ENCODE results near the gene DOLPP1. TPM values are rescaled to one million over a fixed set of nuclear protein-coding genes. Genes with fewer than 3 reads are reported as not detected.

The DOLPP1 gene
- polyA plus RNA-seq, 3 donors: 5.4 to 6.6 (median 5.9) TPM

DNA sequence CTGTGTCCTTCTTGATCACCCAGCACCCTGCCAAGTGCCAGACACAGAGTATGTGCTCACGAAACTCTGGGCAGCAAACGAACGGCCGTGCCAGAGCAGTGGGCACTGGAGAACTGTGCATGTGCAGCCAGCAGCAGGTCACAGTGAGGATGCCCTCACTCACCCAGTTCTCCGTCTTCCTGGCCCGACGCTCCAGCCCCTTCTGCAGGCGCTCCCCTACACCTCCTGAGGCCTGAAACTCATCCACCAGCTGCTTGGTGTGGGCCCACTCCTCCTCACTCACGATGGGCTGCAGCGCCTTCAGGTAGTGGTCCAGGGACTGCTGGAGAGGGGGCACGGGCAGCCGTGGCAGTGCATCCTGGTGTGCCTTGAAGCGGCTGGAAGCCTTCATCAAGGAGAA, 26.7 kb downstream of the DOLPP1 start:
- DNase-seq: no peak
- Mint-ChIP-seq H3K27ac (no peak overlapping the region), H3K4me3 (no peak overlapping the region), H3K4me1 (peaks cover 25% of the 10 kb centered on the region), H3K36me3 (peaks cover 16 to 24% of the 10 kb centered on the region in 2 donors), H3K27me3 (ENCODE audit: low read depth in 3 of 3) (peaks cover 0 to 4% (median 0%) of the 10 kb centered on the region in 3 donors), H3K9me3 (peaks cover 0 to 3% (median 0%) of the 10 kb centered on the region in 7 donors)
- H4K20me1 ChIP-seq (ENCODE audit: insufficient read depth, low read length): no peaks in the 10 kb centered on the region
- no peak overlapping the region for H3K4me3 ChIP-seq (replicated peaks in 1 of 3; ENCODE audit: low read depth in 2 of 3, low read length in 3 of 3)
- H3K27ac ChIP-seq (ENCODE audit: low read depth in 1 of 2, low read length in 2 of 2): no peak overlapping the region
- no peaks in the 10 kb centered on the region for H3K27me3 ChIP-seq (ENCODE audit: control insufficient read depth in 2 of 2, insufficient read depth in 2 of 2, low read length in 2 of 2)
- no peak overlapping the region for H3K9ac ChIP-seq (ENCODE audit: insufficient read depth, low read length, poor library complexity, severe bottlenecking)
- TF ChIP-seq, protein P1, sequence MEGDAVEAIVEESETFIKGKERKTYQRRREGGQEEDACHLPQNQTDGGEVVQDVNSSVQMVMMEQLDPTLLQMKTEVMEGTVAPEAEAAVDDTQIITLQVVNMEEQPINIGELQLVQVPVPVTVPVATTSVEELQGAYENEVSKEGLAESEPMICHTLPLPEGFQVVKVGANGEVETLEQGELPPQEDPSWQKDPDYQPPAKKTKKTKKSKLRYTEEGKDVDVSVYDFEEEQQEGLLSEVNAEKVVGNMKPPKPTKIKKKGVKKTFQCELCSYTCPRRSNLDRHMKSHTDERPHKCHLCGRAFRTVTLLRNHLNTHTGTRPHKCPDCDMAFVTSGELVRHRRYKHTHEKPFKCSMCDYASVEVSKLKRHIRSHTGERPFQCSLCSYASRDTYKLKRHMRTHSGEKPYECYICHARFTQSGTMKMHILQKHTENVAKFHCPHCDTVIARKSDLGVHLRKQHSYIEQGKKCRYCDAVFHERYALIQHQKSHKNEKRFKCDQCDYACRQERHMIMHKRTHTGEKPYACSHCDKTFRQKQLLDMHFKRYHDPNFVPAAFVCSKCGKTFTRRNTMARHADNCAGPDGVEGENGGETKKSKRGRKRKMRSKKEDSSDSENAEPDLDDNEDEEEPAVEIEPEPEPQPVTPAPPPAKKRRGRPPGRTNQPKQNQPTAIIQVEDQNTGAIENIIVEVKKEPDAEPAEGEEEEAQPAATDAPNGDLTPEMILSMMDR (IDR thresholded peaks at IDR 0.05): no peak
- no peak overlapping the region for H2AFZ ChIP-seq (ENCODE audit: insufficient read depth, low read depth, low read length, poor library complexity, severe bottlenecking)
- peaks cover 25 to 30% of the 10 kb centered on the region in 2 donors for H3K4me1 ChIP-seq (ENCODE audit: control insufficient read depth in 1 of 2, insufficient read depth in 2 of 2, low read length in 2 of 2)
- WGBS (ENCODE audit: insufficient coverage): 96% methylated on average over 13 of the region's 13 CpGs
- intact Hi-C loops (cut with micrococcal nuclease): no loop called here
- no peaks in the 10 kb centered on the region for H3K9me3 ChIP-seq (replicated peaks in 1 of 2; ENCODE audit: control insufficient read depth in 1 of 2, insufficient read depth in 1 of 2, low read length in 2 of 2)
- no peak overlapping the region for H3K4me2 ChIP-seq (replicated peaks; ENCODE audit: extremely low read depth, low read length, poor library complexity, severe bottlenecking)
- H3K36me3 ChIP-seq (replicated peaks in 1 of 2; ENCODE audit: control insufficient read depth in 1 of 2, insufficient read depth in 2 of 2, low read length in 2 of 2): peaks cover 12 to 19% of the 10 kb centered on the region in 2 donors
- H3K79me2 ChIP-seq (ENCODE audit: insufficient read depth, low read length): peaks cover 30% of the 10 kb centered on the region

- H3K36me3 Mint-ChIP-seq: peaks cover 16 to 24% of the 10 kb centered on the region in 2 donors
- Histone ChIP-seq H3K4me1 (ENCODE audit: control insufficient read depth in 1 of 2, insufficient read depth in 2 of 2, low read length in 2 of 2) (peaks cover 31 to 36% of the 10 kb centered on the region in 2 donors), H4K20me1 (ENCODE audit: insufficient read depth, low read length) (no peaks in the 10 kb centered on the region), H2AFZ (ENCODE audit: insufficient read depth, low read depth, low read length, poor library complexity, severe bottlenecking) (no peak overlapping the region), H3K36me3 (replicated peaks in 1 of 2; ENCODE audit: control insufficient read depth in 1 of 2, insufficient read depth in 2 of 2, low read length in 2 of 2) (peaks cover 12 to 19% of the 10 kb centered on the region in 2 donors), H3K9me3 (replicated peaks in 1 of 2; ENCODE audit: control insufficient read depth in 1 of 2, insufficient read depth in 1 of 2, low read length in 2 of 2) (no peaks in the 10 kb centered on the region), H3K4me2 (replicated peaks; ENCODE audit: extremely low read depth, low read length, poor library complexity, severe bottlenecking) (no peak overlapping the region), H3K27ac (ENCODE audit: low read depth in 1 of 2, low read length in 2 of 2) (no peak overlapping the region), H3K4me3 (replicated peaks in 1 of 3; ENCODE audit: low read depth in 2 of 3, low read length in 3 of 3) (no peak overlapping the region), H3K79me2 (ENCODE audit: insufficient read depth, low read length) (peaks cover 36% of the 10 kb centered on the region), H3K27me3 (ENCODE audit: control insufficient read depth in 2 of 2, insufficient read depth in 2 of 2, low read length in 2 of 2) (no peaks in the 10 kb centered on the region), H3K9ac (ENCODE audit: insufficient read depth, low read length, poor library complexity, severe bottlenecking) (no peak overlapping the region)
- 96% methylated on average over 11 of the region's 13 CpGs for WGBS (ENCODE audit: insufficient coverage)
- intact Hi-C loops (cut with micrococcal nuclease): no loop called here
- DNase-seq: no peak
- H3K4me3 Mint-ChIP-seq: no peak overlapping the region
- peak overlapping the region in 1 of 7 donors; percentile 33 for H3K27ac Mint-ChIP-seq
- H3K27me3 Mint-ChIP-seq (ENCODE audit: low read depth in 3 of 3): peaks cover 0 to 4% (median 0%) of the 10 kb centered on the region in 3 donors
- peaks cover 0 to 3% (median 0%) of the 10 kb centered on the region in 7 donors for H3K9me3 Mint-ChIP-seq
- TF ChIP-seq, protein P1 (IDR thresholded peaks at IDR 0.05): no peak
- H3K4me1 Mint-ChIP-seq: peaks cover 30% of the 10 kb centered on the region
Observed at GRCh38 chr9:129108083-129108804, 27.3 kb downstream of the DOLPP1 start.
